Erythroblast (primary cell): ENCODE results near the gene UNC13C.

Source experiments
- GATA1 ChIP-seq: IDR thresholded peaks from 2 replicates; pipeline ENCODE4 v1.6.1; 2011; ENCODE audit warnings: low read depth, mild to moderate bottlenecking, control low read depth, low read length, moderate library complexity
- POLR2A ChIP-seq: IDR thresholded peaks from 2 replicates; pipeline ENCODE4 v1.6.1; 2011; ENCODE audit warnings: mild to moderate bottlenecking, low read length

DNA sequence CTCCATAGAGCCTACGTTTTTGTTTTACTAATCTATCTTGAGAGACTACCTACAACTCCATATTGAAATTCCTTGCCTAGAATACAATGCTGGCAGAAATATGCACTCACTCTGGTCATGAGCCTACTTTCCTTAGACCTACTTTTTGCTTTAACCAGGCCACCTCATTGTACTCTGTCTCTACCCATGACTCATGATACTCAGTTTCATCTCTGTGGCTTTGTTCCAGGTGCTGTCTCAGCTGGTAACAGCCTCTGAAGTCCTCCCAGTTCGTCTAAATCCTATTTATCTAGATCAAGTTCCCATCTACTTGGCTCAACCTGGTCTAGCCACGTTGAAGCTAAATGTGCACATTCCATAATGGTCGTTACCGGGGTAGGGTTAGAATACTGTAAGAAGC, 682.1 kb downstream of the UNC13C start:
- TF ChIP-seq POLR2A (no peak), GATA1 (no peak)
